ENCODE measurements around the gene PALLD.

Gene PALLD

GRCh38 chr4:168844353-168845049 is 347.6 kb downstream of the PALLD start:
- DNase-seq (ENCODE audit: low read depth in 3 of 3, low spot score in 1 of 3) = no peak

- DNase-seq (ENCODE audit: low read depth in 3 of 3, low spot score in 1 of 3) = no peak
Observed at GRCh38 chr4:168845897-168846296, 349.0 kb downstream of the PALLD start.

- DNase-seq (ENCODE audit: low read depth in 3 of 3, low spot score in 1 of 3) = no peak
Observed at GRCh38 chr4:168846414-168846813, 349.6 kb downstream of the PALLD start.

- DNase-seq (ENCODE audit: low read depth in 3 of 3, low spot score in 1 of 3) = no peak
Observed at GRCh38 chr4:168847771-168848502, 351.1 kb downstream of the PALLD start.

- DNase-seq (ENCODE audit: low read depth in 3 of 3, low spot score in 1 of 3) = no peak
Observed at GRCh38 chr4:168849030-168849675, 352.3 kb downstream of the PALLD start.

GRCh38 chr4:168849997-168850396 is 353.1 kb downstream of the PALLD start:
- no peak for DNase-seq (ENCODE audit: low read depth in 3 of 3, low spot score in 1 of 3)

GRCh38 chr4:168852387-168852786 is 355.5 kb downstream of the PALLD start:
- DNase-seq (ENCODE audit: low read depth in 3 of 3, low spot score in 1 of 3) = no peak

- DNase-seq (ENCODE audit: low read depth in 3 of 3, low spot score in 1 of 3) = no peak
Observed at GRCh38 chr4:168852933-168853713, 356.3 kb downstream of the PALLD start.

- DNase-seq (ENCODE audit: low read depth in 3 of 3, low spot score in 1 of 3) = no peak
Observed at GRCh38 chr4:168853770-168854169, 356.9 kb downstream of the PALLD start.

GRCh38 chr4:168854350-168854921 is 357.6 kb downstream of the PALLD start:
- DNase-seq (ENCODE audit: low read depth in 3 of 3, low spot score in 1 of 3) = no peak

- DNase-seq (ENCODE audit: low read depth in 3 of 3, low spot score in 1 of 3) = no peak
Observed at GRCh38 chr4:168856312-168856711, 359.5 kb downstream of the PALLD start.

GRCh38 chr4:168857009-168857408 is 360.2 kb downstream of the PALLD start:
- no peak for DNase-seq (ENCODE audit: low read depth in 3 of 3, low spot score in 1 of 3)

- DNase-seq (ENCODE audit: low read depth in 3 of 3, low spot score in 1 of 3) = no peak
Observed at GRCh38 chr4:168857546-168858314, 360.9 kb downstream of the PALLD start.

GRCh38 chr4:168859100-168859499 is 362.2 kb downstream of the PALLD start:
- DNase-seq (ENCODE audit: low read depth in 3 of 3, low spot score in 1 of 3) = no peak

GRCh38 chr4:168859888-168860694 is 363.2 kb downstream of the PALLD start:
- DNase-seq (ENCODE audit: low read depth in 3 of 3, low spot score in 1 of 3) = no peak

GRCh38 chr4:168860827-168861226 is 364.0 kb downstream of the PALLD start:
- DNase-seq (ENCODE audit: low read depth in 3 of 3, low spot score in 1 of 3) = no peak

GRCh38 chr4:168863719-168864647 is 367.1 kb downstream of the PALLD start:
- DNase-seq (ENCODE audit: low read depth in 3 of 3, low spot score in 1 of 3) = no peak

- no peak for DNase-seq (ENCODE audit: low read depth in 3 of 3, low spot score in 1 of 3)
Observed at GRCh38 chr4:168864821-168865541, 368.1 kb downstream of the PALLD start.
